ENCODE data around the gene MAML2. TPM values are rescaled to one million over a fixed set of nuclear protein-coding genes. Genes with fewer than 3 reads are reported as not detected.

Gene MAML2
- total RNA-seq, 1 donor from 2014 or later, result 15.6 TPM

DNA sequence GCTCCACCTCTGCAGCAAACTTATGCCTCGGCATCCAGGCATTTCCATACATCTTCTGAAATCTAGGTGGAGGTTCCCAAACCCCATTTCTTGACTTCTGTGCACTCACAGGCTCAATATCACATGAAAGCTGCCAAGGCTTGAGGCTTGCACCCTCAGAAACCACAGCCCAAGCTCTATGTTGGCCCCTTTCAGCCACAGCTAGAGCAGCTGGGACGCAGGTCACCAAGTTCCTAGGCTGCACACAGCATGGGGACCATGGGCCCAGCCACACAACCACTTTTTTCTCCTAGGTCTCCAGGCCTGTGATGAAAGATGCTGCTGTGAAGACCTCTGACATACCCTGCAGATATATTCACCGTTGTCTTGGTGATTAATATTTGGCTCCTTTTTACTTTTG lies 394.4 kb downstream of the MAML2 start:
- no peak for DNase-seq

DNA sequence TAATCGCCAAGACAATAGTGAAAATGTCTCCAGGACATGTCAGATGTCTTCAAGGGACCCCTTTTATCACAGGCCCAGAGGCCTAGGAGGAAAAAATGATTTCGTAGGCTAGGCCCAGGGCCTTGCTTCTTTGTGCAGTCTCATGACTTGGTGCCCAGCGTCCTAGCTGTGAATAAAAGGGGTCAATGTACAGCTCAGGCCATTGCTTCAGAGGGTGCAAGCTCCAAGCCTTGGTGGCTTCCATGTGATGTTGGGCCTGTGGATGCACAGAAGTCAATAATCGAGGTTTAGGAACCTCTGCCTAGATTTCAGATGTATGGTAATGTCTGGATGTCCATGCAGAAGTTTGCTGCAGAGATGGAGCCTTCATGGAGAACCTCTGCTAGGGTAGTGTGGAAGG lies 398.4 kb downstream of the MAML2 start:
- no peak for DNase-seq

DNA sequence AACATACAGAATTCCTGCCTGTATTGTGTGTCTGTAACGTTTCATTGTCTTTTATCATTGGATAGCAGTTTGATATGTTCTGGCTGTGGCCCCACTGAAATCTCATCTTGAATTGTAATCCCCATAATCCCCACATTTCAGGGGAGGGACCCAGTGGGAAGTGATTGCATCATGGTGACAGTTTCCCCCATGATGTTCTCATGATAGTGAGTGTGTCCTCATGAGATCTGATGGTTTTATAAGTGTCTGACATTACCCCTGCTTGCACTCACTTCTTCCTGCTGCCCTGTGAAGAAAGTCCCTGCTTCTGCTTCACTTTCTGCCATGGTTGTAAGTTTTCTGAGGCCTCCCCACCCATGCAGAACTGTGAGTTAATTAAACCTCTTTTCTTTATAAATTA lies 399.4 kb downstream of the MAML2 start:
- no peak for DNase-seq

DNA sequence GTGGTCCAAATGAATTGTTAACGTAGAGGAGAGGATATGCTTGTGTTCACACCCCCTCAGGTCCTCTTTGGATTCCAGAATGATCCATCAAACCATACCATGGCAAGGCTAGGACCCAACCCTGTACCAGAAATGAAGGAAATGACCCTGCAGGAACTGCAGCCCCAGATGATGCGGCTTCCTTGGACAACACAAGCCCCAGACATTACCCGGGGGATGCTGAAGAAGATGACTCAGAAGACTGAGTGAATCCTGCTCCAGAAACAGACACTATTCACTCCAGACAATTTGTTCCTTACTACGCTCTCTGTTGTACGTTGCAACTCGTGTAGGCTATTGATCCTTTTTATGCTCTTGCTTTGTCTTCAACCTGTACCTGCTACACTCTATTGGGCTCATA lies 403.9 kb downstream of the MAML2 start:
- no peak for DNase-seq

DNA sequence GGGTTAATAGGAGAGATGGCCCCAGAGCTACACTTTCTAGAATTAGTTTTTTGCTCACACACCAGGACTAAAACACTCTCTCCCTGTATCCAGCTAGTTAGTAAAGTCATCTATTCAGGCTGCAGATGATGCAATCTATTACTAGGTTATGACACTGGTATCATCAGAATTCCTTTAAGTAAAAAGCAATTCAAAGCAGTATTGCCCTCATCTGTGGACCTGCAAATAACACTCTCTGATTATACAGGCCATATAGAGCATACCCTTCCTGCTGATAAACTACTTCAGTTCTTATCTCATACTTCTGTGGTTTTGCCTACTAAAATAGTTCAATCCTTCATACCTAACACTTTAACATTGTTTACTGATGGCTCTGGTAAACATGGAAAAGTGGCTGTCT lies 405.6 kb downstream of the MAML2 start:
- no peak for DNase-seq

DNA sequence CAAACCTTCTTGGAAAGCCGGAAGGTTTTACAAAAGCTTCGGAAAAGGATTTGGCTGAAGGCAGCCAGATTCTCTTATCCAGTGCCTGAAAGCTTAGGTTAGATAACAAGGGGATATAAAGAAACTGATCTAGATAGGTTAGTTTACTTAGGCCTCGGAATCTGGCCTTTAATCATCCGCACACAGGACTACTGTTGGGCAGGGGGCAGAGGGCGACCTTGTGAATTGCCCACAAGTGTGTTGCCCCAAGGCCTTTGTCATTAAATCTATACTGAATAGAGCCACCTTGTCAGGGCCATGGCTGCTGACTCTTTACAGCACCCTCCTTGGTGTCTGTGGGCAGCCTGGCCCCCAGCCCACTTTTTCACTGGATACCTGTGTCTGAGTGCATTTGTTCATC lies 409.4 kb downstream of the MAML2 start:
- no peak for DNase-seq

DNA sequence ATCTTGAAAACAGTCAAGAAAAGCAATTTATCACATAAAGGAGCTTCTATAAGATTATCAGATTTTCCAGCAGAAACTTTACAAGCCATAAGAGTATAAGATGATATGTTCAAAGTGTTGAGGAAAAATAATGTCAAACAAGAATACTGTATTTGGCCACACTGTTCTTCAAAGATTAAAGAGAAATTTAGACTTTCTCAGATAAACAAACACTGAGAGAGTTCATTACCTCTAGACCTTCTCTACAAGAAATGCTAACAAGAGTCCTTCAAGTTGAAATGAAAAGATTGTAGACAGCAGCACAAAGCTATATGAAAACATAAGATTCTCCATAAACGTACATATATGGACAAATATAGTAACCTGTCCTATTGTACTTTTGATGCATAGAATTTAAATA lies 411.1 kb downstream of the MAML2 start:
- DNase-seq, result no peak

DNA sequence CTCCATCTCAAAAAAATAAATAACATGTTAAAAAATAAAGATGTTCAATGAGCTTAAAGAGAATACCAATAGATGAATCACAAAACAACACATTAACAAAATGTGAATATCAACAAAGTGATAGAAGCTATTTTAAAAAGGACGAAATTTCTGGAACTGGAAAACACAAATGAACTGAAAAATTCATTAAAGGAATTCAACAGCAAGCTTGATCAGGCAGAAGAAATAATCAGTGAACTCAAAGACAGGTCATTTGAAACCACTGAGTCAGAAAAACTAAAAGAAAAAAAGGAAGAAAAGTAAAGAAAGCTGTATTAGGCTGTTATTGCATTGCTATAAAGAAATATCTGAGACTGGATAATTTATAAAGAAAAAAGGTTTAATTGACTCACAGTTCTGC lies 412.0 kb downstream of the MAML2 start:
- DNase-seq, result no peak

DNA sequence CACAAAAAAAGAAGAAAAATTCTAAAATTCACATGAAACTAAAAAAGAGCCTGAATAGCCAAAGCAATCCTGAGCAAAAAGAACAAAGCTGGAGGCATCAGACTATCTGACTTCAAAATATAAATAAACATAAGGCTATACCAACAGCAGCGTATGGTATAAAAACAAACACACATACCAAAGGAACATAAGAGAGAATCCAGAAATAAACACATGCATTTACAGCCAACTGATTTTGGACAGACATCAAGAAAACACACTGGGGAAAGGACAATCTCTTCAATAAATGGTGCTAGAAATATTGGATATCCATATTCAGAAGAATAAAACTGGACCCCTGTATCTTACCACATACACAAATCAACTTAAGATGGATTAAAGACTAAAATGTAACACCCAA lies 416.3 kb downstream of the MAML2 start:
- DNase-seq, result no peak

Small RNAs within 50 kb of the gene (small RNA-seq; reads per million reads assigned to genes)
- not detected for gene MIR1260B (ENCODE audit: low replicate concordance)

Other genes with a start within 250 kb of the MAML2 start
- gene CCDC82, start 46.7 kb upstream of the MAML2 start, total RNA-seq, result 28.0 TPM
- 13.9 TPM for gene JRKL, start 46.8 kb upstream of the MAML2 start, total RNA-seq